GM19238 (cell line): ENCODE data around the gene ZBTB2.
"Not testable (repeated sequence)": the region's sequence is repeated elsewhere in the genome, so short reads cannot be mapped to it uniquely, and the experiment has no call there.

Source experiments
- DNase-seq: peaks from one replicate; pipeline ENCODE4 v3.0.0; 2011; ENCODE audit warnings: low spot score; ENCODE audit not compliant: insufficient read length

Gene ZBTB2

GRCh38 chr6:151370509-151371078 lies 20.8 kb downstream of the ZBTB2 start:
- DNase-seq = no peak

GRCh38 chr6:151365233-151365632 lies 26.1 kb downstream of the ZBTB2 start:
- no peak for DNase-seq

GRCh38 chr6:151359486-151359885 lies 31.9 kb downstream of the ZBTB2 start:
- no peak for DNase-seq

- no peak for DNase-seq
These were observed 32.9 kb downstream of the ZBTB2 start for GRCh38 chr6:151358475-151358874.

GRCh38 chr6:151357758-151358436 lies 33.5 kb downstream of the ZBTB2 start:
- no peak for DNase-seq

GRCh38 chr6:151356983-151357382 lies 34.4 kb downstream of the ZBTB2 start:
- not testable (repeated sequence) for DNase-seq

GRCh38 chr6:151353795-151354194 lies 37.6 kb downstream of the ZBTB2 start:
- no peak for DNase-seq

- no peak for DNase-seq
These were observed 38.7 kb downstream of the ZBTB2 start for GRCh38 chr6:151352410-151353396.

- DNase-seq = no peak
These were observed 39.6 kb downstream of the ZBTB2 start for GRCh38 chr6:151351731-151352130.

GRCh38 chr6:151351146-151351700 lies 40.1 kb downstream of the ZBTB2 start:
- no peak for DNase-seq

GRCh38 chr6:151350442-151351145 lies 40.8 kb downstream of the ZBTB2 start:
- no peak for DNase-seq

GRCh38 chr6:151349651-151350270 lies 41.6 kb downstream of the ZBTB2 start:
- no peak for DNase-seq

GRCh38 chr6:151342750-151343149 lies 48.6 kb downstream of the ZBTB2 start:
- DNase-seq = not testable (repeated sequence)

GRCh38 chr6:151341476-151342195 lies 49.7 kb downstream of the ZBTB2 start:
- no peak for DNase-seq

GRCh38 chr6:151340219-151340978 lies 51.0 kb downstream of the ZBTB2 start:
- DNase-seq = no peak

- no peak for DNase-seq
These were observed 52.0 kb downstream of the ZBTB2 start for GRCh38 chr6:151339369-151339768.

GRCh38 chr6:151338651-151339200 lies 52.6 kb downstream of the ZBTB2 start:
- no peak for DNase-seq

GRCh38 chr6:151335930-151336329 lies 55.4 kb downstream of the ZBTB2 start:
- DNase-seq = no peak

GRCh38 chr6:151330130-151330696 lies 61.1 kb downstream of the ZBTB2 start:
- no peak for DNase-seq
